Breast epithelium (tissue), 4 donors: ENCODE data around the gene FAM53A. TPM values are rescaled to one million over a fixed set of nuclear protein-coding genes. Genes with fewer than 3 reads are reported as not detected.
"Not testable (repeated sequence)": the region's sequence is repeated elsewhere in the genome, so short reads cannot be mapped to it uniquely, and the experiment has no call there.

Experiments
- DNase-seq, 2 donors: peaks; one replicate each; pipeline ENCODE4 v3.0.0-alpha.2; 2019; ENCODE audit warnings: low spot score in 2 of 2
- H3K27ac ChIP-seq, 2 donors: fragments of 200-600 bp; sonication (generic) in 1 of 2; one replicate each; pipeline ENCODE4 v1.5.1; 2016 to 2019; ENCODE audit warnings: mild to moderate bottlenecking in 1 of 2
- H3K27me3 ChIP-seq, 2 donors: fragments of 200-600 bp; sonication (generic) in 1 of 2; one replicate each; pipeline versions ENCODE4 v1.5.1 to v1.6.0; 2017 to 2019; ENCODE audit warnings: control low read depth in 1 of 2, mild to moderate bottlenecking in 1 of 2
- H3K36me3 ChIP-seq: fragments of 200-600 bp; one replicate; pipeline ENCODE4 v1.5.1; 2019
- H3K4me1 ChIP-seq, 2 donors: fragments of 200-600 bp; sonication (generic); one replicate each; pipeline ENCODE4 v1.5.1; 2016 to 2019; ENCODE audit warnings: control low read depth in 1 of 2
- H3K4me3 ChIP-seq, 3 donors: fragments of 200-600 bp; sonication (generic); 1 replicate in 2 of 3; 2 replicates in 1 of 3; pipeline ENCODE4 v1.5.1; 2016 to 2019; ENCODE audit warnings: mild to moderate bottlenecking in 3 of 3, moderate library complexity in 2 of 3
- H3K9me3 ChIP-seq, 2 donors: fragments of 200-600 bp; sonication (generic) in 1 of 2; one replicate each; pipeline ENCODE4 v1.5.1; 2016 to 2019; ENCODE audit warnings: control low read depth in 1 of 2
- POLR2A ChIP-seq: fragments of 450-650 bp; IDR thresholded peaks from one replicate; pipeline ENCODE4 v1.6.1; 2016; ENCODE audit warnings: antibody characterized with exemption, mild to moderate bottlenecking, moderate library complexity
- POLR2AphosphoS5 ChIP-seq, 3 donors: sonication (generic); formaldehyde crosslinking; IDR thresholded peaks; one replicate each; pipeline ENCODE4 v1.6.1; 2017; ENCODE audit warnings: antibody characterized with exemption in 3 of 3
- intact Hi-C: fragments of 100-400 bp; cut with DNase I; formaldehyde crosslinking; loops from one replicate; pipeline ENCODE4 v1.15.1; 2023; ENCODE audit warnings: low total_unique reads
- total RNA-seq, 3 donors: library from RNA; depleted of rRNA; stranded (reverse); fragments of >200 nt; gene quantifications; one replicate each; pipeline ENCODE4 v1.1.0, GENCODE V29; 2016
- TF ChIP-seq, protein P1 (sequence below), 3 donors: fragments of 450-650 bp; IDR thresholded peaks; one replicate each; pipeline ENCODE4 v1.5.1; 2016 to 2017; ENCODE audit warnings: antibody characterized with exemption in 3 of 3, mild to moderate bottlenecking in 3 of 3, moderate library complexity in 3 of 3

FAM53A gene
- total RNA-seq, 3 donors from 2014 or later, result 3.7 to 7.2 (median 4.6) TPM

DNA sequence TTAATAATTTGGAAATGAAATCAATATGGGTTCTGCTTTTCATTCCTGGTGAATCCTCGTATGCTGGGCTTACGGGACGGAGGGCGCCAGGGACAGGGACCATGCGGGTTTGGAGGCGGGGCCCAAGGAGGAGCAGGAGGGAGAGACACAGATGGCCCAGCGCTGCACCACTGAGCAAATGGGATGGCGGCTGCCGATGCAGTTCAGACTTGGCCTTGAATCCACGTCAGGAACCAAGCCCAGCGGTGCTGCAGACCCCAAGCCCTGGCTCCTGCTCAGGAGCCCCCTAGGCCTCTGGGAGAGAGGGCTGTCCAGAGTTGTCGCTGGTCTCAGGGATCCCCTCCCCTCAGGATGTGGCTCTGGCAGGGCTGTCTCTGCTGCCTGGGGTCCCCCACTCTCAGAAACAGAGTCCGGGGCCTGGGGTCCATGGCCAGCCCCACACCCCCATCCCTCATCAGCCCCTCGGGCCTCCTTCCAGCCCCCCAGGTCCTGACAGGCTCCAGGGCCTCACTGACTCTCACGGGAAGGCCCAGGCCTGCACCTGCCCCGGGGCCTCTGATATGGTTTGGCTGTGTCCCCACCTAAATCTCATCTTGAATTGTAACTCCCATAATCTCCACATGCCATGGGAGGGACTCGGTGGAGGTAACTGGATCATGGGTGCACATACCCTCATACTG, 75.2 kb downstream of the FAM53A start:
- Histone ChIP-seq H3K27me3 (peaks cover 0 to 16% of the 10 kb centered on the region in 2 donors), H3K4me3 (no peak overlapping the region), H3K36me3 (no peaks in the 10 kb centered on the region), H3K4me1 (no peaks in the 10 kb centered on the region), H3K9me3 (no peaks in the 10 kb centered on the region), H3K27ac (no peak overlapping the region)
- TF ChIP-seq POLR2AphosphoS5 (IDR thresholded peaks at IDR 0.05), result no peak
- no peak for TF ChIP-seq POLR2A
- TF ChIP-seq, protein P1, sequence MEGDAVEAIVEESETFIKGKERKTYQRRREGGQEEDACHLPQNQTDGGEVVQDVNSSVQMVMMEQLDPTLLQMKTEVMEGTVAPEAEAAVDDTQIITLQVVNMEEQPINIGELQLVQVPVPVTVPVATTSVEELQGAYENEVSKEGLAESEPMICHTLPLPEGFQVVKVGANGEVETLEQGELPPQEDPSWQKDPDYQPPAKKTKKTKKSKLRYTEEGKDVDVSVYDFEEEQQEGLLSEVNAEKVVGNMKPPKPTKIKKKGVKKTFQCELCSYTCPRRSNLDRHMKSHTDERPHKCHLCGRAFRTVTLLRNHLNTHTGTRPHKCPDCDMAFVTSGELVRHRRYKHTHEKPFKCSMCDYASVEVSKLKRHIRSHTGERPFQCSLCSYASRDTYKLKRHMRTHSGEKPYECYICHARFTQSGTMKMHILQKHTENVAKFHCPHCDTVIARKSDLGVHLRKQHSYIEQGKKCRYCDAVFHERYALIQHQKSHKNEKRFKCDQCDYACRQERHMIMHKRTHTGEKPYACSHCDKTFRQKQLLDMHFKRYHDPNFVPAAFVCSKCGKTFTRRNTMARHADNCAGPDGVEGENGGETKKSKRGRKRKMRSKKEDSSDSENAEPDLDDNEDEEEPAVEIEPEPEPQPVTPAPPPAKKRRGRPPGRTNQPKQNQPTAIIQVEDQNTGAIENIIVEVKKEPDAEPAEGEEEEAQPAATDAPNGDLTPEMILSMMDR (IDR thresholded peaks at IDR 0.05), result no peak
- intact Hi-C loops, result no loop called here
- no peak for DNase-seq

DNA sequence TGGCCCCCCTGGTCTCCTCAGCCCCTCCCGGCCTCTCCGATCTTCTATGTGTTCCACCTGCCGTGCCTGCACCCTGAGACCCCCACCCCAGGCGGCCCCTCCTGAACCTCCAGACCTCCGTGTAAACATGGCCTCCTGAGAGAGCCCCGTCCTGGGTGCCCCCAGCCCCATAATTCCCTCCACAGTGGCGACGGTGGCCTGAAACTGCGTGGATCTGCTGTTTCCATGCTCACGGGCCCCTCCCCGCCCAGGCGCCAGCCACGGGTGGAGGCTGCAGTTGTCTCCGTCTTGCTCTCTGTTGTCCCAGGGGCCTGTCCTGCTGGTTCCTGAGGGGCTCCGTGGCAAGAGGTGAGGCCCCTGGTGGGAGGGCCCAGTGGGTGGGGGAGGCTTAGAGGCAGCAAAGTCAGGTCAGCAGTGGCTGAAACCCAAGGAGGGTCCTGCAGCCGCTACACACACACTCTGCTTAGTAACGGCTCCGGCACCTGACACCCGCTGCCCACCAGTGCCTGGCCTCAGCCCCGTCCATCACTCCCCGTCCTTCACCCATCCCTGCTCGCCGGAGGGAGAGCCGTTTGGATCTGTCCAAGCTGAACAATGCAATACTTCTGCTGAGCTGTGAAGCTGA, 75.8 kb downstream of the FAM53A start:
- intact Hi-C loops, result no loop called here
- TF ChIP-seq POLR2A (no peak), POLR2AphosphoS5 (IDR thresholded peaks at IDR 0.05) (no peak)
- TF ChIP-seq, protein P1 (IDR thresholded peaks at IDR 0.05), result no peak
- no peak overlapping the region for H3K4me3 ChIP-seq
- H3K27ac ChIP-seq, result no peak overlapping the region
- no peaks in the 10 kb centered on the region for H3K36me3 ChIP-seq
- no peak for DNase-seq
- H3K27me3 ChIP-seq, result peaks cover 0 to 22% of the 10 kb centered on the region in 2 donors
- H3K9me3 ChIP-seq, result no peaks in the 10 kb centered on the region
- no peaks in the 10 kb centered on the region for H3K4me1 ChIP-seq

DNA sequence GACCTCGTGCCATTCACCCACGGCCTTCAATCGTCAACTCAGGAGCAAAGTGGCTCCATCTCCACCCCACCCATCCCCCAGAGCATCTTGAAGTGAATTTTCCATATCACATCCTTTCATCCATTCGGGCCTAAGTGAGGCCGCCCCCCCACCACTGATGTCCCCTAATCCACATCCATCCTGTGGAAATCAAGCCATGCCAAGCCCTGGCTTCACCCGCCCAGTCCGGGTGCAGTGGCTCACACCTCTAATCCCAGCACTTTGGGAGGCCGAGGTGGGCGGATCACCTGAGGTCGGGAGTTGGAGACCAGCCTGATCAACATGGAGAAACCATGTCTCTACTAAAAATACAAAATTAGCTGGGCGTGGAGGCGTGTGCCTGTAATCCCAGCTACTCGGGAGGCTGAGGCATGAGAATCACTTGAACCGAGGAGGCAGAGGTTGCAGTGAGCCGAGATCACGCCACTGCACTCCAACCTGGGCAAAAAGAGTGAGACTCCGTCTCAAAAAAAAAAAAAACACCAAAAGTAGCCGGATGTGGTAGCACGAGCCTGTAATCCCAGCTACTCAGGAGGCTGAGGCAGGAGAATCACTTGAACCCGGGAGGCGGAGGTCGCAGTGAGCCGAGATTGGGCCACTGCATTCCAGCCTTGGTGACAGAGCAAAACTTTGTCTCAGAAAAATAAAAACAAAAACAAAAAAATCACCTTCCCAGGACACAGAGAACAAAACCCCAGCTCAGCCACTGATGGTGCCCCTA, 76.5 kb downstream of the FAM53A start:
- H3K27ac ChIP-seq, intact Hi-C loops, H3K4me3 ChIP-seq, H3K9me3 ChIP-seq, DNase-seq, H3K36me3 ChIP-seq, H3K4me1 ChIP-seq: not testable (repeated sequence)
- H3K27me3 ChIP-seq, result peaks cover 0 to 29% of the 10 kb centered on the region in 2 donors

DNA sequence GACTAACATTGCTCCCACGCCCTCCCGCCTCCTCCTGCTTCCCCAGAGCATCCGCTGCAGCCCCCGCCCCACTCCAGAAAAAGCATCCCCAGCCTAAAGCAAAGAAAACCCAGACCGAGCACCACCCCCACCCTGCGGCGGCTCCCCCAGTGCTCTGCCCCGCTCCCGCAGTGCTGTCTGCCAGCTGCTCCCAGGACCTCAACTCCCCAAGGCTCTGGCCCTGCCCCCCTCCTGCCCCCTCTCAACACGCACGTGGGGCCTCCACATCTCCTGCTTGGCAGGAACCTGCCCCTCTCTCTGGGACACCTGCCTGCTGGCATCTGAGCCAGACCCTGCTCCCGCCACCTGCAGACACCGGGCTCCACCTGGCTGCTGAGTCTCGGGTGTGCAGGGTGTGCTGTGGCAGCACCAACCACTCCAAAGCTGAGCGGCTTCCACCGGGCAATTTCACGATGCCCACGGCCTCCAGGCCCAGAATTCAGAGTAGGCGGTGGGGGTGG, 79.4 kb downstream of the FAM53A start:
- Histone ChIP-seq H3K27ac (no peak overlapping the region), H3K36me3 (no peaks in the 10 kb centered on the region), H3K27me3 (peaks cover 0 to 32% of the 10 kb centered on the region in 2 donors), H3K4me3 (peak overlapping the region in 1 of 3 donors; percentile 25), H3K9me3 (no peaks in the 10 kb centered on the region), H3K4me1 (no peaks in the 10 kb centered on the region)
- TF ChIP-seq POLR2AphosphoS5 (IDR thresholded peaks at IDR 0.05), result no peak
- TF ChIP-seq, protein P1 (IDR thresholded peaks at IDR 0.05), result peak in 1 of 3 donors; percentile 14
- intact Hi-C loops, result no loop called here
- no peak for DNase-seq

DNA sequence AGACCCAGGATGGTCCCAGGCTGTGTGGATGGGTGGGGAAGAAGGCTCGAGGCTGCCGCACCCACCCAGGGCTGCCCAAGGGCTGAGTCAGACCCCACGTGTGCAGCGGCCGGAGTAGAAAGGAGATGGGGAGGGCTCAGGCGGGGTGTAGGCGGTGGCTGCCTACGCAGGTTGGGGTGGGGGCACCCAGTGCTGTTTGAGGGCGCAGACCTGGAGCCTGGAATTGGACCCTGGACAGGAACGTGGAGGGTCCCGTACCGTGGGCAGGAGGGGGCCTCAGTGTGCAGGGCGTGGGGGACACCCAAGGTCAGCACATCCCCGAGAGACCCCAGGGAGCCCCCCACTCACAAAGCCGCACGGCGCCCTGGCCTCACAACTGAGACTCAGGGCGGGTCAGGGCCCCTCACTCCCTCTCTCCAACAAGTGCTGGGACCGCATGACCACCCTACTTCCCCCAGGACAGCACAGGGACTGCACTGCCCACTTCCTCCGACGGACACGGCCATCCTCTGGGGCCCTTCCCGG, 79.9 kb downstream of the FAM53A start:
- Histone ChIP-seq H3K4me3 (no peak overlapping the region), H3K27ac (no peak overlapping the region), H3K27me3 (peaks cover 0 to 32% of the 10 kb centered on the region in 2 donors), H3K4me1 (no peaks in the 10 kb centered on the region), H3K36me3 (no peaks in the 10 kb centered on the region), H3K9me3 (no peaks in the 10 kb centered on the region)
- intact Hi-C loops, result no loop called here
- no peak for DNase-seq
- no peak for TF ChIP-seq POLR2AphosphoS5 (IDR thresholded peaks at IDR 0.05)
- TF ChIP-seq, protein P1 (IDR thresholded peaks at IDR 0.05), result no peak
- TF ChIP-seq POLR2A, result no peak
